GM18526 (cell line): ENCODE data around the gene IL17RB.

Source experiments
- POLR2A ChIP-seq: IDR thresholded peaks from 3 replicates; pipeline ENCODE4 v1.6.1; 2011; ENCODE audit not compliant: insufficient read length; ENCODE audit errors: extremely low read depth

Gene IL17RB

DNA sequence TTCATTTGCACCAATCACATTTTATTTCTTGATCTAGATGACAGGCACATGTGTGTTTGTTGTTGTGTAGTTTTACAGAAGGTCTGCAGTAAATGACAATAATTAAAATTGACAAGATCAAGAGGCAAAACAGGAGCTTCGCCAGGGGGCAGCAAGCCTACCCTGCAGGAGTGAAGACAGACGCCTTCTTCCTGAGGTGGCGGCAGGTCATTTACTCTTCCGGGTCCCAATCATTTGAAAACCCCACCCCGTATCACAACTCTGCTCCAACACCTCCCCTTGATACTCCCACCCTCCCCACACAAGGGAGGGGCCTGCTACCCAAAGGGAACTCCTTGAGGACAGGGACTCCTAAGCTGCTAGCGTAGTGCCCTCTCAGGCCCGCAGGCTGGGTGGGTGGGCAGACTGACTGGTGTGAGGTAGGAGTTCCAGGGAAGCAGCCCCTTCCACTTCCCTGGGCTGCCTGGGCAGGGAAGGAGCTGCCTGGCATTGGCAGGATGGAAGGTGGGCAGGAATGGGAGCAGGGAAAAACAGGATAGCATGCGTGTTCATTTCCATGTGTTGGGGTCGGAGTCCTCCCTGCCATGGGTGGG lies 13.2 kb upstream of the IL17RB start:
- TF ChIP-seq POLR2A: no peak

DNA sequence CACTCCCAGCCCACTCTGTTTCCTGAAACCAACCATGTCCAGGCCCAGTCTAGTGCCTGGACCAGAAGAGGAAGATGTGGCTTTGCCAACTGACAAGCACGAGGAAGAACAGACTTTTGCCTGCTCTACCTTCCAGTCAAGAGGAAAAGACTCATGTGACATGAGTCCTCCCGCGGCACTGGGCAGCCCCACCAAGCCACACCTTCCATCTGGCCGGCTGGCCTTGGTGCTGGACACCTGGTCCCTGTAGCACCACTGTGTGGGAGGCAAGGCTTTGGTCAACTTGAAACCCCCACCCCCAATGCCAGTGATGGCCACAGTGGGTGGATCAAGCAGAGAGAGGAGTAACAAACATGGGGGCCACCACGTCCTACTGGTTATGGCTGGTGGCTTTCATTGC lies 12.7 kb upstream of the IL17RB start:
- TF ChIP-seq POLR2A: no peak

DNA sequence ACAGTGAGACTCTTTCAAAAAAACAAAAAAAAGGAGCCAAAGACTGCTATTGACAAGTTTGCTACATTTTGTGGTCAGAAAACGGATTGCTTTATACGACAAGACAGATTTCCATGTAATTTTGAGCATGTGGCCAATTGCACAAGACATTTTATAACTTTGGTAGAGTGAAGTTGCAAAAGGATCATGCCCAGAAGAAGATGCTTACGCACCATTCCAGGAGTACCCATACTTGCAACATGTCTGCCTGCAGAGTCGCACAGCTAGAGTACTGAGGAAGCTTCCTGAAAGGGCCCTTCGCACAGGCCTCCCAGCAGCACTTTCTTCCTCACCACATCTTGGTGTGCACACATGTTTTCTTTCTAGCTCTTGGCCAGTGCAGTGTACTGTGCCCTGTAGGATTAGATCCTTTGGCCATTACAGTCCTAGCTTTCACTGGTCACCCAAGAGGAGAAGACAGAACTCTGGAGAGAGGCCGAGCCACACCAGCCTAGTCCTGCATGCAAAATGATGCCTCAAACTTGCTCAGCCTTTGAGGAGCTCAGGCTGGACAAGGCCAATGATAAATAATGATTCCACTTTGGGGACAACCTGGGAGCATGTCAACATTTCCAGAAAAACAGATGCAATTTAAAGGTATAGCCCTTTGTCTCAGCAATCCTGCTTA lies 11.8 kb upstream of the IL17RB start:
- no peak for TF ChIP-seq POLR2A

DNA sequence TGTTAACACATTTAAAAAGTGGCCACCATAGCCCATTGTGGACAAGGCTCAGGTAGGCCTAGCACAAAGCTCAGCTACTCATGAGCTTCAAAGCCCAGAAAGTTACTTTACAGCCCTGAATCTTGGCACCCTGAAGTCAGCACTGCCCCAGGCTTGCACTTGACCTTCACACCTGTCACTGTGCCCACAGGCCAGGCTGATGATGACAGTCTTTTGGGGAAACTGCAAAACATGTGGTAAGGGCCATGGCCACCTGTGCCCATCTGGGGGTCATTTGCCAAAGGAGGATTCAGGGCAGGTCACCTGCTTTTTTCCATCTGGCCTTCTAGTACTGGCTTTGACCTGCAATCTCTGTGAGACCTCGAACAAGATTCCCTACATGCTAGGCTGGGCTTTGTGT lies 11.1 kb upstream of the IL17RB start:
- no peak for TF ChIP-seq POLR2A

DNA sequence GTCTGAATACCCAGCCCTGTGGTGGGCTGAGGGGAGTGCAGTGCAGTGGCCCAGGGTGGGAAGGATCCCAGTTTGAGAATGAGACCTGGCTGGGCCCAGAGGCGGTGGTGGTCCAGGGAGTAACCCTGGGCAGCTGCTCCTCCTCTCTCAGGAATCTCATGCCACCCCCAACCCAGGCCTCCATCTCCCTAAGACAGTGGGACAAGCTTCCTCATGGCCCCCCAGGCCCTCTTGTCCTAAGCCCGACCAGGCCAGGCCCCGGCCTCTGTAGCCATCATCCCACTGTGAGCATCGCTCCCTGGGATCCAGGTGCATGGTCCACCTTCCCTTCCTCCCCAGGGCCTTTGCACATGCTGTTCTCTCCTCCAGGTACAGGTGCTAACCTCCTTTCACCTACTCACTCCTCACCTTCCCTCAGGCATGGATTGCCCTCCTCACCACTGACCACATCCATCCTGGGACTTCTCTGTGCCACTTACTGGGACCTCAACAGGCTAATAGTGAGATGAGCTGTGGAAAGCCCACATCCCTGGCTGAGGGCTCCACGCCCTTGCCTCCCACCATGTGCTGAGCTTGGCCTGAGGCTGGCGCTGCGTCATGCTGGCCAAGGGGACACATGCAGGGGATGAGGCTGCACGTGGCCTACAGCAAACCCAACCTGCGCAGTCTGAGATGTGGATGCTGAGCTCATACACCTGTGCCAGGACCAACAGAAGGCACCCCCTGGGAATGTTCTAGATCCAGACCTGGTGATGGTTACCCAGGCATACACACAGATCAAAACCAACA lies 10.1 kb upstream of the IL17RB start:
- no peak for TF ChIP-seq POLR2A

DNA sequence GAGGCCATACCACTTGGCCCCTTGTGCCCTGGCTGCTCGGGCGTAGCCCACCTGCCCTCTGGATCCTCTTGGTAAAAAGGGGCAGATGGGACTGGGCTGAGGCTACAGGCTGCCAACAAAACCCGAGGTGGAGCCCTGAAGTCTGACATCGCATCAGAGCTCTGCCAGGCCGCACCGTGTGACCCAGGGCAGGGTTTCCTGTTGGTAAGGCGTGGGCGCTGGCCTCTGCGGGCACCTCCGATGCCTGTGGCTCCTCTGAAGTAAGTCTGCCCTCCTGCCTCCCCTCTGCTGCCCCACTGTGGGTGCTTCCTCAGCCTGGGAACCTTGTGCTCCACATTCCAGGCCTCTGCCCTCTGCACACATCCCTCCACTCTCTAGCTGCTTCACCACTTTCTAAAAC lies 9.0 kb upstream of the IL17RB start:
- no peak for TF ChIP-seq POLR2A

DNA sequence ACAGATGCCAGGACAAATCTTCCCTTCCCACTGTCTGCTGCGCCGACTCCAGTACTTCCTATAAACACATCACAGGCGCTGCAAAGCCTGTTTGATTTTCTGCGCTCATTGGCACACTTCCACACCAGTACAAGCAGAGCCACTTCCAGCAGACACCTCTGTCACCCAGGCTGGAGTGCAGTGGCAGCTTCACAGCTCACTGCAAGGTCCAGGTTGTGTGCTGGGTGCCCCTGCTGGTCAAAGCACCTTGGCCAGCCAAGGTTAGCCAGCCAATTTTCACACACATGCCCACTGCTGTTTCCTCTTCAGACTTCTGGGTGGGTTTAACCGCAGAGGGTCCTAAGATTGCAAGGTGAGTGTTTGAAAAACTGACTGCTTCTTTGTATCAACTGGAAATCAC lies 5.1 kb upstream of the IL17RB start:
- no peak for TF ChIP-seq POLR2A

DNA sequence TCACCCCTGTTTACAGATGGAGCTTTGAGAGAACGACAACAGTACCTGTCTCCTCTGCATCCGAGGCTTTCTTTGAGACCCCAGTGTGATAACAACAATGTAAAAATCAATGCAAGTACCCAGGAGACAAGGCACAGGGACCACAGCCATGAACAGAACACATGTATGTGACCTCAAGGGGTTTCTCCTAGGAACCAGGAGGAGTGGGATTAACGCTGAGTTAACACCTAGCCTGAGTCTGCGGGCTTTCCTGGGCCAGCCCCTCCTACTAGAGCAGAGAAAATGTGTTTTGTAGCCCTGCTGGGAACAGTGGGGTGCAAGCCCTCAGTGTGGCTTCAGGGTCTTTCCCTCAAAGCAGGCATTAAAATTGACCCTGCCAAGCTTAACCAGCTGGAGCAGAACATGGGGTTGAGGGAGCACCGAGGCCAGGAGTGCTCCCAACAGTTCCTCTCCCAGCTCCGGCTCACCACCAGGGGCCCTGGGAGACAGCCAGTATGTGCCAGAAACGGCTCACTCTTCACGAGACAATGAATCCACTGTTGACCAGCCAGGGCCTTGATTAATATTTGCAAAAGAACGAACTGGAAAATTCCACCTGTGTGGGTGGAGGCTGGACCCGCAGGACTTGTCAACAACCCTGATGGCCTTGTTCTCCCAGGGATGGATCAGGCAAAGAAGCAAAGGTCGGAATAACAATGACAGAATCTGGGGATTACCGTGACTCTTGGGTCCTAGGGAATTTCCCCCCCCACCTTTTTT lies 3.8 kb upstream of the IL17RB start:
- no peak for TF ChIP-seq POLR2A

DNA sequence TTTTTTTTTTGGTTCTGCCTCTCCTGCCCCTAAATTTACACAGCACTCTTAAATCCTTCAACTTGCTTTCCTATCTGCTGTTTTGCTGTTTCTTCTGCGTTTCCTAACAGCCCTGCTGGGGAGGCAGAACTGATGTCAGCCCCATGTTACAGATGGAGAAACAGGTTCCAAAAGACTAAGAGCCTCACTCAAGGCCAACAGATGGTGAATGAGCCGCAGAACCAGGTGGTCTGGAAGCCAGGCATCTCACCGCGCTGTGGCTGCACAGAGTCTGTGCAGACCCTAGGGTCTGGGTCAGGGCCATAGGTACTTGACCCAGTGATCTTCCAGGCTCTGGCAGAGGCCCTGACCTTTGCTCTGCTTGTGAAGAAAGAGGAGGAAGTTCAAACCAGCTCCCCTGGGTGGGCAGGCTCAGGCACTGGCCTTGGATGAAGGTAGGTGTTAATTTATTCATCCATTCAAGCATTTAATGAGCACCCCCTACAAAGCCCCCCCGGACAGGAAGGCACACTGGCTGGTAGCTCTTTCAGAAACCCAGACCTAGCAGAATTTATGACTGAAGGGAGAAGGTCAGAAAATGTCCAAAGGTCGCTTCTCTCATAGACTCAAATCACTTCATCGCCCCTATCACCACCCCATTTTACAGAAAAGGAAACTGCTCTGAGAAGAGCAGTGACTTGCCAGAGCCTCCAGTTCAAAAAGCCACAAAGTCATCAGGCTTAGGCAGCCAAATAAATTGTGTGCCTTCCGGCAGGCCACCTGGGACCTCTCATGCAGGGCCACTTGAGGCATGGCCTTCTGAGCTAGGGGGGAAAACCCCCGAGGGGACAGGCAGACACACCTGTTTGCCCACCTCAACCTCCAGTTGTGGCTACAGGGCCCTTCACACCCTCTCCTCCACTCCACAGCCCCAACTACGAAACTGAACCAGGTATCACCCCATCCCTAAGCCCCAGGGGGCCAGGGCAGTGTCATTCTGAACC lies 2.9 kb upstream of the IL17RB start:
- no peak for TF ChIP-seq POLR2A

DNA sequence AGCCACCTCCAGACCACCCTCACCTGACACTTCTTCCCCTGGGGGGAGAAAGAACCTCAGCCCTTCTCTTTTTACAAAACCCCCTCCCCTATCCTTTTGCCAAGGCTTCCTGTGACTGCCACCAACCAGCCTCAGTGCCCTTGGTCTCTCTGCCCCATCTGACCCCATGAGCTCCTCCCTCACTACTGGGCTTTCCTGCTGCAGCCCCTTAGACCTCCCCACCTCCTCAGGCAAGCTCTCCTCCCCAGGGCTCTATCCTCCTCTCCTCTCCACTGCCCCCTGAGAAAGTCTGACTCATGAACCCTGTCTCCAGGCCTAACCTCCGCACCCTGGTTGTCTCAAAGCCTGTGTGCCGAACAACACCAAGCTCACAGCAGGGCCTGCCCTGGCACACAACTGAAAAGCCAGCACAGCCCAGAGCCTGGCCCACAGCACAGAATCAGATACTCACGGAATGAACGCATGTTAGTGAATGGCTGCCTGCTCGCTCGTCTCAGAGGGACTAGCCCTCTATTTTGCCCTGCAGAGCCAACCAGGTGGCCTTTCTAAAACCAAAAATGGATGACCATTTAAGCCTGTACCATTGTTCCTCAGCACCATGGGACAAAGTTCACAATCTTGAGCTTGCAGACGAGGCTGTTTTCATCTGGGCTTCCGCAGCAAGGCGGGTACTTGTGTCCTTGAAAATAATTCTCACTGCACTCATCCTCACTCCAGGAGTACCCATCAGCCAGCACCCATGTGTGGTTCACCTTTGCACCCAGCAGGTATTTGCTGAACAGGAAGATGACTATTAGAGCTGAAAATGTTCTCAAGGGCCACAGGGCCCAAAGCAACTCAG lies 1.9 kb upstream of the IL17RB start:
- peak; percentile 23 for TF ChIP-seq POLR2A

DNA sequence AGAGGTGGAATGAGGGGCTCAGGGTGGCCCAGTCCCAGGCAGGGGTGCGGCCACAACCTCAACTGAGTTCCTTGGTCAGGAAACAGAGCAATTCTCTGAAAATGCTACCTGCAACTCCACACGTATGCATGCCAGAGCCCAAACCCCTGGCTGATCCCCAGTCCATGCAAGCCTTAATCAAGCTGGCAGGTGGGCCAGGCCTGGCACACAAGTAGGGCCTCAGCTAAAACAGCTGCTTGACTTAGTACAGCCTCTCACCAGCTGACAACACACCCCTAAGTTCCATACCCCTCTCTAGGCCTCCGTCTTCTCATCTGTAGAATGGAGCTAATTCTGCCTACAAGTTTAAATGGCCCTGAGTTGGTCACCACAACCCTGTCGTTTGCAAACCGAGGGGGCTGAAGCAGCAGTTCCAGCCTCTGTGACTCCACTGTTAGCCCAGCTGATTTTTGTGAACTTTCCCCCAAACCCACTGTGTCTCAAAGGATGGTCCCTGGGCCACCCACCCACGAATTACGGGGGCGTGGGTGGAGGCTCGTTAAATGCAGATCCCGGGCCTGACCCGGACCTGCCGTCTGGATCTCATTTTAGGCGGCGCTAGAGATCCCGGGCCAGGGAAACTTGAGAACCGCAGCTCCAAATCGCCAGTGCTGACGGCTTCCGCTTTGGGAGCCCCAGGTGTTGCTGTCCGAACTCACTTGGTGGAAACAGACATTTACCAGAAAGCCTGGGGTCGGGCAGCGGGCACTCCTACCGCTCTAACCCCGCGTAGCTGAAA lies 1.1 kb upstream of the IL17RB start:
- TF ChIP-seq POLR2A: no peak

DNA sequence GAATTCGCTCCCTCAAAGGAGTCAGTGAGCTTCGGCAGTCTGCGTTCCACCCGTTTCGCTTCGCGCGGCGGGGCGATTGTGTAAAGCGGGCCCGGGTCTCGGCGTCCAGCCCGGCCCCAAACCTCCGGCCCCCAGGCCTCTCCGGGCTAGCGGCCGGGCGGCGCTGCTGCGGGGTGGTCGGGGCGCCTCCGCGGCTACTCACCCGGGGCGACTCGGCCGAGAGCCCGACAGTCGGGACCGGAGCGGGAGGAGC lies 561 bp upstream of the IL17RB start:
- no peak for TF ChIP-seq POLR2A

DNA sequence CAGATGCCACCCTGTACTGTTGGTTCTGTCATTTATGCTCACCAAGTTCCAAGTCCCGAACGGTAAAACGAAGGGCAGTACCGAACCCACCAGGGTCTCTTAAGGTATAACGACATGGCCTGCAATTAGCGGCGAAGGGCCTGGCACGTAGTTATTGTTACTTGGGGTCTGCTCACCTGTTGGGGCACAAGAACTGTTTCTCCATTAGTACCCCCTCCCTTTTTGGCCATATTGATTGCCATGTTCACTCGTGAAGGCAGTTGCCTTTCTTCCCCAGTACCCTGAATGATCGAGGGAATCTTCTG lies 435 bp downstream of the IL17RB start:
- TF ChIP-seq POLR2A: no peak
